B cell (primary cell): ENCODE data around the gene SMAD7. TPM values are rescaled to one million over a fixed set of nuclear protein-coding genes. Genes with fewer than 3 reads are reported as not detected.

Experiments
- ATAC-seq: fragments of 200-7000 bp; cut with Tn5 transposase; one replicate; pipeline ENCODE4 v1.10.0; 2021; ENCODE audit warnings: low read depth, mild to moderate bottlenecking, moderate number of reproducible peaks, moderate library complexity
- CTCF ChIA-PET: fragments of 350-600 bp; sonication (Branson Sonifier 250); formaldehyde crosslinking; loops from one replicate; lab custom pipeline; 2021; ENCODE audit warnings: antibody characterized with exemption, inconsistent platforms; lab: Charles Lee
- POLR2A ChIA-PET: fragments of 350-600 bp; sonication (Branson Sonifier 250); formaldehyde crosslinking; loops from one replicate; lab custom pipeline; 2021; ENCODE audit warnings: antibody characterized with exemption; lab: Charles Lee
- DNase-seq: peaks from one replicate; pipeline ENCODE4 v3.0.0; 2013
- H2AFZ ChIP-seq: 2 replicates; pipeline ENCODE4 v1.6.1; 2012; ENCODE audit warnings: mild to moderate bottlenecking, low read depth, low read length; ENCODE audit not compliant: insufficient read depth, poor library complexity, severe bottlenecking
- H3K27ac ChIP-seq, 2 donors: 1 replicate in 1 of 2; 2 replicates in 1 of 2; pipeline ENCODE4 v1.5.1; 2012 to 2013; ENCODE audit warnings: low read length in 2 of 2, mild to moderate bottlenecking in 2 of 2, moderate library complexity in 1 of 2
- H3K27me3 ChIP-seq, 4 experiments: fragments of 200-600 bp in 1 of 4; sonication (generic) in 1 of 4; replicated peaks in 1 of 4; 1 replicate in 2 of 4; 2 replicates in 2 of 4; pipeline versions ENCODE4 v1.6.1 to v1.7.0; 2013 to 2016; ENCODE audit warnings: low read length in 3 of 4, mild to moderate bottlenecking in 2 of 4, mixed read lengths in 1 of 4, moderate library complexity in 1 of 4; ENCODE audit not compliant: insufficient read depth in 4 of 4, control insufficient read depth in 3 of 4; ENCODE audit errors: control extremely low read depth in 1 of 4
- H3K36me3 ChIP-seq, 2 experiments: replicated peaks in 1 of 2; 1 replicate in 1 of 2; 2 replicates in 1 of 2; pipeline versions ENCODE4 v1.6.1 to v1.7.1; 2013; ENCODE audit warnings: low read length in 1 of 2; ENCODE audit not compliant: insufficient read depth in 2 of 2, control insufficient read depth in 1 of 2; ENCODE audit errors: control extremely low read depth in 1 of 2, extremely low read depth in 1 of 2
- H3K4me1 ChIP-seq, 2 donors: fragments of 200-600 bp in 1 of 2; sonication (generic) in 1 of 2; 1 replicate in 1 of 2; 2 replicates in 1 of 2; pipeline versions ENCODE4 v1.5.1 to v1.6.1; 2013 to 2017; ENCODE audit warnings: low read length in 2 of 2; ENCODE audit not compliant: control insufficient read depth in 2 of 2, insufficient read depth in 2 of 2
- H3K4me2 ChIP-seq: replicated peaks from 2 replicates; pipeline ENCODE3; 2012; ENCODE audit warnings: mild to moderate bottlenecking, low read depth, low read length; ENCODE audit not compliant: poor library complexity, severe bottlenecking
- H3K4me3 ChIP-seq, 5 experiments: fragments of 200-600 bp in 1 of 5; sonication (generic) in 1 of 5; 1 replicate in 3 of 5; 2 replicates in 2 of 5; pipeline versions ENCODE4 v1.5.1 to v1.7.0; 2011 to 2016; ENCODE audit warnings: low read length in 4 of 5, mild to moderate bottlenecking in 4 of 5, low read depth in 2 of 5, control low read depth in 1 of 5, moderate library complexity in 1 of 5; ENCODE audit not compliant: insufficient read depth in 1 of 5; ENCODE audit errors: control extremely low read depth in 1 of 5, extremely low read depth in 1 of 5
- H3K79me2 ChIP-seq: fragments of 200-600 bp; sonication (generic); one replicate; pipeline ENCODE4 v1.6.0; 2016; ENCODE audit warnings: low read length; ENCODE audit not compliant: control insufficient read depth, insufficient read depth
- H3K9ac ChIP-seq: fragments of 200-600 bp; sonication (generic); 2 replicates; pipeline ENCODE4 v1.6.1; 2017; ENCODE audit warnings: mild to moderate bottlenecking, low read length, moderate library complexity
- H3K9me3 ChIP-seq, 3 donors: one replicate each; pipeline versions ENCODE4 v1.6.1 to v1.7.1; 2013; ENCODE audit warnings: low read length in 2 of 3; ENCODE audit not compliant: control insufficient read depth in 2 of 3, insufficient read depth in 1 of 3; ENCODE audit errors: control extremely low read depth in 1 of 3
- H4K20me1 ChIP-seq: 2 replicates; pipeline ENCODE4 v1.6.0; 2012; ENCODE audit warnings: mild to moderate bottlenecking, low read length; ENCODE audit not compliant: insufficient read depth, control insufficient read depth, poor library complexity, severe bottlenecking
- H3K27ac Mint-ChIP-seq: one replicate; pipeline ENCODE4 v1.8.0; 2021; ENCODE audit warnings: mixed read lengths
- H3K27me3 Mint-ChIP-seq: one replicate; pipeline ENCODE4 v1.8.0; 2021; ENCODE audit warnings: mixed read lengths
- H3K4me1 Mint-ChIP-seq: one replicate; pipeline ENCODE4 v1.8.0; 2021; ENCODE audit warnings: mixed read lengths
- H3K4me3 Mint-ChIP-seq: one replicate; pipeline ENCODE4 v1.8.0; 2021; ENCODE audit warnings: mixed read lengths
- H3K9me3 Mint-ChIP-seq: one replicate; pipeline ENCODE4 v1.8.0; 2022; ENCODE audit warnings: mixed read lengths; ENCODE audit not compliant: insufficient read depth
- CTCF ChIP-seq: fragments of 200-600 bp; IDR thresholded peaks from one replicate; pipeline ENCODE4 v1.8.0; 2022; ENCODE audit warnings: antibody characterized with exemption, mild to moderate bottlenecking
- EZH2 ChIP-seq: IDR thresholded peaks from 2 replicates; pipeline ENCODE4 v1.6.1; 2012; ENCODE audit warnings: borderline replicate concordance, low read depth, mild to moderate bottlenecking, moderate library complexity, low read length; ENCODE audit not compliant: insufficient read depth, poor library complexity, severe bottlenecking
- WGBS: methylation state at CpG from one replicate; pipeline ENCODE4 v1.1.5; 2013; ENCODE audit warnings: missing lambda C conversion rate; ENCODE audit not compliant: insufficient coverage; 5-methylcytosine and 5-hydroxymethylcytosine counted together
- intact Hi-C: fragments of 100-400 bp; cut with micrococcal nuclease; formaldehyde crosslinking; loops from one replicate; pipeline ENCODE4 v1.10.0; 2022
- polyA plus RNA-seq: library from polyadenylated mRNA; depleted of rRNA; stranded (reverse); fragments of >200 nt; gene quantifications from 2 replicates; pipeline ENCODE4 v1.2.3, GENCODE V29; 2012
- total RNA-seq, 2 donors: library from RNA; stranded (reverse); fragments of 120-200 nt in 1 of 2; gene quantifications; 1 replicate in 1 of 2; 2 replicates in 1 of 2; pipeline versions ENCODE4 v1.2.3 to v1.2.4, GENCODE V29; 2013 to 2022

SMAD7 gene
- total and polyA plus RNA-seq, 2 donors (not counting 1 experiment from before 2014, with no cell fraction given) = 10.1 to 20.9 TPM

- H3K27ac Mint-ChIP-seq = no peak overlapping the region
- peaks cover 17 to 19% of the 10 kb centered on the region in 2 donors for H3K4me1 ChIP-seq
- CTCF ChIA-PET = no interaction called here
- H3K27me3 ChIP-seq = no peaks in the 10 kb centered on the region
- no peak overlapping the region for H2AFZ ChIP-seq
- no peak overlapping the region for H3K4me3 ChIP-seq
- H3K36me3 ChIP-seq = no peaks in the 10 kb centered on the region
- H3K9ac ChIP-seq = no peak overlapping the region
- H4K20me1 ChIP-seq = no peaks in the 10 kb centered on the region
- intact Hi-C loops = no loop called here
- TF ChIP-seq EZH2 (no peak), CTCF (no peak)
- ATAC-seq (no peak), DNase-seq (no peak)
- no peak overlapping the region for H3K27ac ChIP-seq
- H3K9me3 ChIP-seq = no peaks in the 10 kb centered on the region
- 90% methylated on average over 15 of the region's 15 CpGs for WGBS
- H3K79me2 ChIP-seq = no peaks in the 10 kb centered on the region
- no peak overlapping the region for H3K4me3 Mint-ChIP-seq
- POLR2A ChIA-PET = interaction anchor here (0.6 to 0.7 kb wide), 3 partner anchors 18 to 260 kb away, joined by 3 read pairs; no protein-coding TSS in a partner anchor
- H3K4me1 Mint-ChIP-seq = peaks cover 14% of the 10 kb centered on the region
- peaks cover 4% of the 10 kb centered on the region for H3K27me3 Mint-ChIP-seq
- H3K4me2 ChIP-seq = no peak overlapping the region
- H3K9me3 Mint-ChIP-seq = no peaks in the 10 kb centered on the region
Measured at GRCh38 chr18:48988508-48989303, 37.9 kb upstream of the SMAD7 start.

- POLR2A ChIA-PET = interaction anchor here (0.7 kb wide), 2 partner anchors 17 to 32 kb away, joined by 3 read pairs; no protein-coding TSS in a partner anchor
- no peak overlapping the region for H3K4me3 Mint-ChIP-seq
- WGBS = 100% methylated on average over 1 of the region's 8 CpGs
- Histone ChIP-seq H4K20me1 (no peaks in the 10 kb centered on the region), H3K4me2 (no peak overlapping the region), H3K9ac (no peak overlapping the region), H3K9me3 (no peaks in the 10 kb centered on the region), H3K27me3 (no peaks in the 10 kb centered on the region), H3K79me2 (no peaks in the 10 kb centered on the region), H3K4me1 (peaks cover 8 to 10% of the 10 kb centered on the region in 2 donors), H3K27ac (no peak overlapping the region), H3K36me3 (no peaks in the 10 kb centered on the region), H2AFZ (no peak overlapping the region), H3K4me3 (no peak overlapping the region)
- DNase-seq (no peak), ATAC-seq (no peak)
- H3K9me3 Mint-ChIP-seq = no peaks in the 10 kb centered on the region
- H3K27me3 Mint-ChIP-seq = peaks cover 7% of the 10 kb centered on the region
- CTCF ChIA-PET = interaction anchor here (1.0 kb wide), 1 partner anchor 48 kb away, joined by 3 read pairs; no protein-coding TSS in a partner anchor
- TF ChIP-seq CTCF = no peak
- TF ChIP-seq EZH2 = no peak
- no peak overlapping the region for H3K27ac Mint-ChIP-seq
- intact Hi-C loops = no loop called here
- peaks cover 5% of the 10 kb centered on the region for H3K4me1 Mint-ChIP-seq
Measured at GRCh38 chr18:48987821-48988220, 37.1 kb upstream of the SMAD7 start.
